ENCODE measurements around the gene NPSR1.
"Not testable (repeated sequence)": the region's sequence is repeated elsewhere in the genome, so short reads cannot be mapped to it uniquely, and the experiment has no call there.

The NPSR1 gene

GRCh38 chr7:34657632-34658268 is at the start of gene NPSR1:
NPSR1 (plus strand) TSS chr7:34658218; CDS start chr7:34658413, 195 bp downstream.
- Histone ChIP-seq H3K4me3 (ENCODE audit: low read length) (no peak within 1 kb of the TSS), H3K9ac (ENCODE audit: low read length) (no peak within 1 kb of the TSS), H3K4me1 (ENCODE audit: control insufficient read depth, low read depth, low read length) (peaks cover 25% of the 10 kb centered on the region), H3K36me3 (ENCODE audit: control insufficient read depth, low read depth, low read length) (no peaks in the 10 kb centered on the region), H3K27ac (ENCODE audit: low read length) (no peak within 1 kb of the TSS), H3K9me3 (ENCODE audit: control insufficient read depth, low read depth, low read length) (no peaks in the 10 kb centered on the region), H3K27me3 (ENCODE audit: control insufficient read depth, insufficient read depth, low read length) (peaks cover 17% of the 10 kb centered on the region)

DNA sequence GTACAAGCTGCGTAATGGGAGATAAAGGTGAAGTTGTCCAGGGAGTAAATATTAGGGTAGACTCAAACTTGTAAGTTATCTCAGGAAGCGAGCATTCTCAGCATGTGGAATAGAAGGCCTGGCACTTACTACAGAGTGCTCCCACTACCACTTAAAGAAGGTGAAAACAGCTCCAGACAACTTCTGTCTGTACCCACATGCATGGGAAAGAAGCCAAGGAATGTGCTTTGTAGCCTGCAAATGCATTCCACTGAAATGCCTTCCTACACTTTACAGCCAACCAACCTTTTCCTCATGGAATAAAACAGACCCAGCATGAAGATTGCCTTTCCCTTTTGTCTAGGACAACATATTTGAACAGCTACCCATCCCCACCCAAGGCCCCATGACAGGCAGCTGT is 45.4 kb upstream of the NPSR1 start:
- H3K36me3 ChIP-seq (ENCODE audit: control insufficient read depth, low read depth, low read length) = no peaks in the 10 kb centered on the region
- H3K27ac ChIP-seq (ENCODE audit: low read length) = no peak overlapping the region
- H3K9ac ChIP-seq (ENCODE audit: low read length) = no peak overlapping the region
- no peaks in the 10 kb centered on the region for H3K9me3 ChIP-seq (ENCODE audit: control insufficient read depth, low read depth, low read length)
- no peaks in the 10 kb centered on the region for H3K27me3 ChIP-seq (ENCODE audit: control insufficient read depth, insufficient read depth, low read length)
- H3K4me3 ChIP-seq (ENCODE audit: low read length) = no peak overlapping the region
- no peaks in the 10 kb centered on the region for H3K4me1 ChIP-seq (ENCODE audit: control insufficient read depth, low read depth, low read length)

GRCh38 chr7:34620425-34620824 is 37.6 kb upstream of the NPSR1 start:
- Histone ChIP-seq H3K4me3 (ENCODE audit: low read length) (no peak overlapping the region), H3K9me3 (ENCODE audit: control insufficient read depth, low read depth, low read length) (no peaks in the 10 kb centered on the region), H3K27ac (ENCODE audit: low read length) (no peak overlapping the region), H3K9ac (ENCODE audit: low read length) (no peak overlapping the region), H3K4me1 (ENCODE audit: control insufficient read depth, low read depth, low read length) (peaks cover 4% of the 10 kb centered on the region), H3K27me3 (ENCODE audit: control insufficient read depth, insufficient read depth, low read length) (no peaks in the 10 kb centered on the region), H3K36me3 (ENCODE audit: control insufficient read depth, low read depth, low read length) (no peaks in the 10 kb centered on the region)

DNA sequence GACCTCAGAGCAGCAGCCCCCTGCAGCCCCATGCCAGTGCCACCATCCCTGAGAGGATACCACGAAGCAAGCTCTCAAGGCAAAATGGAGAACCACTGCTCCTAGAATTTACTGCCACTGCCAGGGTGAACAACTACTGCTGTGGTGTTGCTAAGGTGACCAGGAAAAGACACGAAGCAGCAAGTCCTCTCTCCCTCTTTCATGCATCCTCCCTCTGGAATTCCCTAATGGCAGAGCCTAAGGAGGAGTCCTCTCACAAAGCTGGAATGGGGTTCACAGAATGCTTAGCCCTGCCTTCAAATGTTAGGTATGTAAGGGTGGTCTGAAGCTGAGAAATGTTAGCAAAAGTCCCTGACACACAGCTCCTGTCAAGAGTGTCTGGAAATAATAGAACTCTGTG is 35.8 kb upstream of the NPSR1 start:
- H3K9ac ChIP-seq (ENCODE audit: low read length) = no peak overlapping the region
- H3K27ac ChIP-seq (ENCODE audit: low read length) = no peak overlapping the region

DNA sequence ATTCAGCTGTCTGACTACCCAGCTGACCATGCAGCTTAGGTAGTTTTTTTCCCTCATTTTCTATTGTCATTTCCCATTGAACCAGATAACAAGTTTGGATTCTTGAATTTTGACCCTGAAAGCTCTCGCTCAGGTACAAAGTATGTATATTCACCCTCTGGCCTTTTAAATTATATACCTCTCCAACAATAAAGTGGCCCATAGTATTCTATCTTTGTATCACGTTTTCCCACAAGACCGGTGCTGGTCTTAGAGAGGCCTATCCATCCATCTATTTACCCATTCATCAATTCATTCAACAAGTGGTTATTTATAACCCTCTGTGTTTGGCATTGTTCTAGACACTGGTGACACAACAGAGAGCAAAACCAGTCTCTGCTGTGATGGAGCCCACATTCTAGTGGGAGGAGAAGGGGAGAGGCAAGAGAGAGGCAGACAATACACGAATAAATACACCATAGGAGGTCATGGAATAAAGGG is 35.2 kb upstream of the NPSR1 start:
- Histone ChIP-seq H3K27ac (ENCODE audit: low read length) (no peak overlapping the region), H3K27me3 (ENCODE audit: control insufficient read depth, insufficient read depth, low read length) (no peaks in the 10 kb centered on the region), H3K4me1 (ENCODE audit: control insufficient read depth, low read depth, low read length) (peaks cover 4% of the 10 kb centered on the region), H3K4me3 (ENCODE audit: low read length) (no peak overlapping the region), H3K9me3 (ENCODE audit: control insufficient read depth, low read depth, low read length) (no peaks in the 10 kb centered on the region), H3K9ac (ENCODE audit: low read length) (no peak overlapping the region), H3K36me3 (ENCODE audit: control insufficient read depth, low read depth, low read length) (no peaks in the 10 kb centered on the region)

More for the DNA sequence above, 35.8 kb upstream of the NPSR1 start:
- peaks cover 4% of the 10 kb centered on the region for H3K4me1 ChIP-seq (ENCODE audit: control insufficient read depth, low read depth, low read length)
- no peaks in the 10 kb centered on the region for H3K27me3 ChIP-seq (ENCODE audit: control insufficient read depth, insufficient read depth, low read length)
- H3K9me3 ChIP-seq (ENCODE audit: control insufficient read depth, low read depth, low read length) = no peaks in the 10 kb centered on the region
- no peaks in the 10 kb centered on the region for H3K36me3 ChIP-seq (ENCODE audit: control insufficient read depth, low read depth, low read length)
- H3K4me3 ChIP-seq (ENCODE audit: low read length) = no peak overlapping the region

- not testable (repeated sequence) for H3K36me3 ChIP-seq (ENCODE audit: control insufficient read depth, low read depth, low read length); H3K27me3 ChIP-seq (ENCODE audit: control insufficient read depth, insufficient read depth, low read length); H3K9me3 ChIP-seq (ENCODE audit: control insufficient read depth, low read depth, low read length); H3K9ac ChIP-seq (ENCODE audit: low read length); H3K4me3 ChIP-seq (ENCODE audit: low read length); H3K27ac ChIP-seq (ENCODE audit: low read length); H3K4me1 ChIP-seq (ENCODE audit: control insufficient read depth, low read depth, low read length)
These were observed 29.4 kb upstream of the NPSR1 start for GRCh38 chr7:34628618-34629017.

DNA sequence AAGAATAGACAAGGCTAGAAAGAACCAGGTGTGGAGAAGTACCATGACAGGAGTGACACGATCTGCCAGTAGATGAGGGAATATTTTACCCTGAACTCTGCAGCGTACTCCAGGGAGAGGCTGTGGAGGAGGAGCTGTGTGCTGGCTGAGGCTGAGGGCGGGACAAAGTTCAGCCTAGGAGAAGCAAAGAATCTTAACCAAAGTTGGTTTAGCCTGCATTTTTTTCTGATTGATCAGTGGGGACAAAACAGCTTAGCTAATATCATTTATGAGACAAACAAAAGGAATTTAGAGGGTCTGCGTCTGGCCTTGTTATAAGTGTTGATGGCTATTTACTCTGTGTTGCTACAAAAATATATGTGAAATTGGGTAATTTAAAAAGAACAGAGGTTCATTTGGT is 5.2 kb upstream of the NPSR1 start:
- Histone ChIP-seq H3K4me1 (ENCODE audit: control insufficient read depth, low read depth, low read length) (peaks cover 9% of the 10 kb centered on the region), H3K4me3 (ENCODE audit: low read length) (no peak overlapping the region), H3K9ac (ENCODE audit: low read length) (no peak overlapping the region), H3K27ac (ENCODE audit: low read length) (no peak overlapping the region), H3K27me3 (ENCODE audit: control insufficient read depth, insufficient read depth, low read length) (no peaks in the 10 kb centered on the region), H3K9me3 (ENCODE audit: control insufficient read depth, low read depth, low read length) (no peaks in the 10 kb centered on the region), H3K36me3 (ENCODE audit: control insufficient read depth, low read depth, low read length) (no peaks in the 10 kb centered on the region)

- Histone ChIP-seq H3K9ac (ENCODE audit: low read length) (no peak overlapping the region), H3K27me3 (ENCODE audit: control insufficient read depth, insufficient read depth, low read length) (peaks cover 2% of the 10 kb centered on the region), H3K27ac (ENCODE audit: low read length) (no peak overlapping the region), H3K4me1 (ENCODE audit: control insufficient read depth, low read depth, low read length) (peaks cover 9% of the 10 kb centered on the region), H3K36me3 (ENCODE audit: control insufficient read depth, low read depth, low read length) (no peaks in the 10 kb centered on the region), H3K9me3 (ENCODE audit: control insufficient read depth, low read depth, low read length) (no peaks in the 10 kb centered on the region), H3K4me3 (ENCODE audit: low read length) (no peak overlapping the region)
These were observed 4.2 kb upstream of the NPSR1 start for GRCh38 chr7:34653787-34654186.

- no peak overlapping the region for H3K27ac ChIP-seq (ENCODE audit: low read length)
- H3K9ac ChIP-seq (ENCODE audit: low read length) = no peak overlapping the region
- H3K36me3 ChIP-seq (ENCODE audit: control insufficient read depth, low read depth, low read length) = no peaks in the 10 kb centered on the region
- peaks cover 20% of the 10 kb centered on the region for H3K4me1 ChIP-seq (ENCODE audit: control insufficient read depth, low read depth, low read length)
- H3K4me3 ChIP-seq (ENCODE audit: low read length) = no peak overlapping the region
- peaks cover 9% of the 10 kb centered on the region for H3K27me3 ChIP-seq (ENCODE audit: control insufficient read depth, insufficient read depth, low read length)
- no peaks in the 10 kb centered on the region for H3K9me3 ChIP-seq (ENCODE audit: control insufficient read depth, low read depth, low read length)
These were observed 2.6 kb upstream of the NPSR1 start for GRCh38 chr7:34655384-34655783.

- Histone ChIP-seq H3K27ac (ENCODE audit: low read length) (no peak overlapping the region), H3K9me3 (ENCODE audit: control insufficient read depth, low read depth, low read length) (no peaks in the 10 kb centered on the region), H3K4me1 (ENCODE audit: control insufficient read depth, low read depth, low read length) (peaks cover 20% of the 10 kb centered on the region), H3K9ac (ENCODE audit: low read length) (no peak overlapping the region), H3K4me3 (ENCODE audit: low read length) (no peak overlapping the region), H3K27me3 (ENCODE audit: control insufficient read depth, insufficient read depth, low read length) (peaks cover 9% of the 10 kb centered on the region), H3K36me3 (ENCODE audit: control insufficient read depth, low read depth, low read length) (no peaks in the 10 kb centered on the region)
These were observed 2.0 kb upstream of the NPSR1 start for GRCh38 chr7:34656041-34656440.

GRCh38 chr7:34659472-34660075 is 1.6 kb downstream of the NPSR1 start:
- H3K36me3 ChIP-seq (ENCODE audit: control insufficient read depth, low read depth, low read length) = no peaks in the 10 kb centered on the region
- H3K9me3 ChIP-seq (ENCODE audit: control insufficient read depth, low read depth, low read length) = no peaks in the 10 kb centered on the region
- no peak overlapping the region for H3K4me3 ChIP-seq (ENCODE audit: low read length)
- no peak overlapping the region for H3K27ac ChIP-seq (ENCODE audit: low read length)
- H3K4me1 ChIP-seq (ENCODE audit: control insufficient read depth, low read depth, low read length) = peaks cover 29% of the 10 kb centered on the region
- H3K9ac ChIP-seq (ENCODE audit: low read length) = no peak overlapping the region
- H3K27me3 ChIP-seq (ENCODE audit: control insufficient read depth, insufficient read depth, low read length) = peaks cover 24% of the 10 kb centered on the region
